IMR-90 (cell line): ENCODE measurements around the gene ADCYAP1R1. TPM values are rescaled to one million over a fixed set of nuclear protein-coding genes. Genes with fewer than 3 reads are reported as not detected.

Source experiments
- ATAC-seq: fragments of 200-7000 bp; cut with Tn5 transposase; 2 replicates; pipeline ENCODE4 v1.9.1; 2020; ENCODE audit warnings: low read depth, mild to moderate bottlenecking, moderate library complexity
- BruUV-seq: library from RNA; stranded (reverse); fragments of 400-500 nt; replicated peaks from 2 replicates; lab custom pipeline; 2021; lab: Mats Ljungman, UMichigan
- CTCF ChIA-PET: fragments of 300-600 bp; formaldehyde crosslinking; extraction: SDS; loops from one replicate; lab custom pipeline; 2021; ENCODE audit warnings: antibody characterized with exemption; lab: Yijun Ruan, JAX
- POLR2A ChIA-PET: fragments of 300-600 bp; sonication (Branson Sonifier 250); formaldehyde crosslinking; loops from one replicate; lab custom pipeline; 2022; ENCODE audit warnings: antibody characterized with exemption; ENCODE audit not compliant: unreplicated experiment; lab: Charles Lee
- DNase-seq: peaks from one replicate; pipeline ENCODE4 v3.0.0; 2013
- H2AFZ ChIP-seq: replicated peaks from 2 replicates; pipeline ENCODE3; 2013; ENCODE audit warnings: low read length, mild to moderate bottlenecking; ENCODE audit not compliant: poor library complexity
- H2AK5ac ChIP-seq: 2 replicates; pipeline ENCODE4 v1.6.1; 2013; ENCODE audit warnings: low read depth, low read length, inconsistent platforms
- H2AK9ac ChIP-seq: replicated peaks from 2 replicates; pipeline ENCODE3; 2013; ENCODE audit warnings: mild to moderate bottlenecking, low read depth, low read length, moderate library complexity; ENCODE audit not compliant: poor library complexity
- H2BK120ac ChIP-seq: 2 replicates; pipeline ENCODE4 v1.6.1; 2013; ENCODE audit warnings: low read depth, low read length, inconsistent platforms
- H2BK15ac ChIP-seq: 3 replicates; pipeline ENCODE4 v1.6.1; 2013; ENCODE audit warnings: low read depth, low read length, inconsistent platforms
- H2BK20ac ChIP-seq: 2 replicates; pipeline ENCODE4 v1.6.1; 2013; ENCODE audit warnings: low read depth, mild to moderate bottlenecking, inconsistent platforms, low read length, moderate library complexity
- H2BK5ac ChIP-seq: 2 replicates; pipeline ENCODE4 v1.6.1; 2013; ENCODE audit warnings: mild to moderate bottlenecking, low read depth, low read length, inconsistent platforms; ENCODE audit not compliant: poor library complexity, severe bottlenecking
- H3K14ac ChIP-seq: replicated peaks from 2 replicates; pipeline ENCODE4 v1.6.1; 2013; ENCODE audit warnings: low read depth, low read length, inconsistent platforms
- H3K18ac ChIP-seq: 2 replicates; pipeline ENCODE4 v1.6.1; 2013; ENCODE audit warnings: low read depth, low read length, control low read depth
- H3K23ac ChIP-seq: 2 replicates; pipeline ENCODE4 v1.6.1; 2013; ENCODE audit warnings: low read depth, low read length, inconsistent platforms
- H3K27ac ChIP-seq: 2 replicates; pipeline ENCODE4 v1.5.1; 2013; ENCODE audit warnings: mild to moderate bottlenecking, control low read depth, low read length; ENCODE audit not compliant: insufficient read depth
- H3K27me3 ChIP-seq: 2 replicates; pipeline ENCODE4 v1.6.1; 2013; ENCODE audit warnings: low read length; ENCODE audit not compliant: control insufficient read depth, insufficient read depth
- H3K36me3 ChIP-seq: 2 replicates; pipeline ENCODE4 v1.6.1; 2013; ENCODE audit warnings: low read length, mixed read lengths; ENCODE audit not compliant: control insufficient read depth, insufficient read depth
- H3K4ac ChIP-seq: 2 replicates; pipeline ENCODE4 v1.6.1; 2013; ENCODE audit warnings: low read depth, low read length, inconsistent platforms
- H3K4me1 ChIP-seq: 2 replicates; pipeline ENCODE4 v1.6.1; 2013; ENCODE audit warnings: low read length, mixed read lengths; ENCODE audit not compliant: control insufficient read depth, insufficient read depth
- H3K4me2 ChIP-seq: 2 replicates; pipeline ENCODE4 v1.6.1; 2013; ENCODE audit warnings: low read depth, mild to moderate bottlenecking, control low read depth, low read length, moderate library complexity
- H3K4me3 ChIP-seq: 2 replicates; pipeline ENCODE4 v1.5.1; 2013; ENCODE audit warnings: low read depth, mild to moderate bottlenecking, control low read depth, low read length, moderate library complexity; ENCODE audit not compliant: insufficient read depth
- H3K56ac ChIP-seq: 2 replicates; pipeline ENCODE4 v1.6.1; 2013; ENCODE audit warnings: low read length, inconsistent platforms; ENCODE audit not compliant: insufficient read depth; ENCODE audit errors: extremely low read depth
- H3K79me1 ChIP-seq, 2 experiments: 2 replicates each; pipeline ENCODE4 v1.6.1; 2013; ENCODE audit warnings: low read length in 2 of 2, inconsistent platforms in 1 of 2, low read depth in 1 of 2
- H3K9ac ChIP-seq: 2 replicates; pipeline ENCODE4 v1.6.1; 2013; ENCODE audit warnings: low read depth, low read length, control low read depth
- H3K9me1 ChIP-seq: 2 replicates; pipeline ENCODE4 v1.6.1; 2013; ENCODE audit warnings: low read length, inconsistent platforms; ENCODE audit not compliant: insufficient read depth
- H3K9me3 ChIP-seq: 2 replicates; pipeline ENCODE4 v1.6.1; 2013; ENCODE audit warnings: low read length; ENCODE audit not compliant: control insufficient read depth, insufficient read depth
- H4K20me1 ChIP-seq: 2 replicates; pipeline ENCODE4 v1.6.1; 2013; ENCODE audit warnings: low read length, inconsistent platforms; ENCODE audit not compliant: insufficient read depth
- H4K5ac ChIP-seq: 2 replicates; pipeline ENCODE4 v1.6.1; 2013; ENCODE audit warnings: mild to moderate bottlenecking, low read depth, low read length, control low read depth
- H4K8ac ChIP-seq, 2 experiments: 2 replicates each; pipeline ENCODE4 v1.6.1; 2013; ENCODE audit warnings: low read depth in 2 of 2, low read length in 2 of 2, control low read depth in 1 of 2, inconsistent platforms in 1 of 2
- H4K91ac ChIP-seq: 2 replicates; pipeline ENCODE4 v1.6.1; 2013; ENCODE audit warnings: low read depth, low read length, inconsistent platforms; ENCODE audit not compliant: insufficient read depth
- RFX5 ChIP-seq: IDR thresholded peaks from 2 replicates; pipeline ENCODE4 v1.8.0; 2012; ENCODE audit warnings: low read depth, mild to moderate bottlenecking, low read length, moderate library complexity
- USF2 ChIP-seq: fragments of 150-350 bp; IDR thresholded peaks from 2 replicates; pipeline ENCODE4 v1.6.1; 2017; ENCODE audit warnings: mild to moderate bottlenecking, antibody characterized with exemption, low read length, low read depth
- WGBS, 2 experiments: methylation state at CpG; one replicate each; pipeline versions ENCODE4 v1.1.5 to v1.1.7; 2013; ENCODE audit warnings: missing lambda C conversion rate in 2 of 2; ENCODE audit not compliant: insufficient read length in 1 of 2; ENCODE audit errors: extremely low coverage in 2 of 2; 5-methylcytosine and 5-hydroxymethylcytosine counted together
- dilution Hi-C: fragments of 300-500 bp; cut with HindIII; formaldehyde crosslinking; loops from one replicate; pipeline ENCODE4 v1.14.3; 2018; ENCODE audit warnings: low sequenced_read_pairs; ENCODE audit not compliant: unreplicated experiment
- in situ Hi-C: fragments of 300-500 bp; cut with MboI; formaldehyde crosslinking; loops from 3 replicates; pipeline ENCODE4 v1.14.3; 2019; ENCODE audit warnings: low sequenced_read_pairs, inconsistent platforms, mixed read lengths
- intact Hi-C: fragments of 100-400 bp; cut with micrococcal nuclease; formaldehyde crosslinking; loops from 2 replicates; pipeline ENCODE4 v1.10.0; 2022
- polyA plus RNA-seq, 3 experiments: library from polyadenylated mRNA; depleted of rRNA; stranded (reverse); fragments of >200 nt; gene quantifications; 2 replicates each; pipeline ENCODE4 v1.2.3, GENCODE V29; 2012; ENCODE audit warnings: low replicate concordance in 1 of 3
- total RNA-seq: library from RNA; depleted of rRNA; stranded (reverse); fragments of >200 nt; gene quantifications from 2 replicates; pipeline ENCODE4 v1.2.3, GENCODE V29; 2012

The ADCYAP1R1 gene
- total and polyA plus RNA-seq, 2 of the 4 experiments (the other 2 are of a cell fraction), result not detected

- no peak overlapping the region for H2BK15ac ChIP-seq
- no peak for ATAC-seq
- no peak overlapping the region for H3K14ac ChIP-seq
- H3K27me3 ChIP-seq, result peaks cover 2% of the 10 kb centered on the region; the same call in 1 of the 2 replicates
- H3K9me3 ChIP-seq, result no peaks in the 10 kb centered on the region
- no peak overlapping the region for H3K4me2 ChIP-seq
- ChIA-PET CTCF (interaction anchor here (0.9 kb wide), 1 partner anchor 145 kb away, joined by 3 read pairs; no protein-coding TSS in a partner anchor), POLR2A (no interaction called here)
- H2BK120ac ChIP-seq, result no peak overlapping the region
- no peak overlapping the region for H3K23ac ChIP-seq
- H4K5ac ChIP-seq, result no peak overlapping the region
- no peak for DNase-seq
- H2AK9ac ChIP-seq, result no peak overlapping the region
- no peak overlapping the region for H4K8ac ChIP-seq
- no peak overlapping the region for H2AFZ ChIP-seq
- H3K4me1 ChIP-seq, result no peaks in the 10 kb centered on the region
- no peaks in the 10 kb centered on the region for H3K36me3 ChIP-seq
- no peaks in the 10 kb centered on the region for H3K79me1 ChIP-seq
- no peak overlapping the region for H3K18ac ChIP-seq
- H3K9me1 ChIP-seq, result no peaks in the 10 kb centered on the region
- H2AK5ac ChIP-seq, result no peak overlapping the region
- no peak overlapping the region for H3K4ac ChIP-seq
- intact Hi-C loops (no loop called here), in situ Hi-C loops (no loop called here), dilution Hi-C loops (no loop called here)
- no peak overlapping the region for H3K56ac ChIP-seq
- H3K9ac ChIP-seq, result no peak overlapping the region
- H3K4me3 ChIP-seq, result no peak overlapping the region
- H3K27ac ChIP-seq, result no peak overlapping the region
- no peak overlapping the region for H2BK5ac ChIP-seq
- WGBS, 2 experiments, result 81% methylated on average over 2 of the region's 3 CpGs; no CpG with 5 or more reads in 1 of the 2 experiments
- no peak for TF ChIP-seq USF2
- no peak for TF ChIP-seq RFX5
- no peak overlapping the region for H4K91ac ChIP-seq
- no peak overlapping the region for H2BK20ac ChIP-seq
- BruUV-seq, result no TSS peak
- no peaks in the 10 kb centered on the region for H4K20me1 ChIP-seq
Observed at GRCh38 chr7:31129067-31129466, 77.0 kb downstream of the ADCYAP1R1 start.
